ENCODE data around the gene SLC16A5.

The SLC16A5 gene

DNA sequence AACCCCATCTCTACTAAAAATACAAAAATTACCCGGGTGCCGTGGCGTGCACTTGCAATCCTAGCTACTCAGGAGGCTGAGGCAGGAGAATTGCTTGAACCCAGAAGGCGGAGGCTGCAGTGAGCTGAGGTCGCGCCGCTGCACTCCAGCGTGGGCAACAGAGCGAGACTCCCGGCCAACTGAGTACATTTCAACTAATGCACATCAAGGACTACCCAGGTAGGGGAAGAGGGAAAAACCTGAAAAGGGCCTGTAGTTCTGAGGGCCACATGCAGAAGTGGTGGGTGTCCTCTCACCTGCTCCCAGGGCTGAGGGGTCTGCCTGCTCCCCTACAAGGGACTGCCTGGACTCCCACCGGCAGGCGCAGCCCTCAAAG lies 584 bp upstream of the SLC16A5 start:
- no peak for DNase-seq (ENCODE audit: low spot score)

- no peak for DNase-seq (ENCODE audit: low spot score)
These were observed 987 bp downstream of the SLC16A5 start for GRCh38 chr17:75088465-75089417.

DNA sequence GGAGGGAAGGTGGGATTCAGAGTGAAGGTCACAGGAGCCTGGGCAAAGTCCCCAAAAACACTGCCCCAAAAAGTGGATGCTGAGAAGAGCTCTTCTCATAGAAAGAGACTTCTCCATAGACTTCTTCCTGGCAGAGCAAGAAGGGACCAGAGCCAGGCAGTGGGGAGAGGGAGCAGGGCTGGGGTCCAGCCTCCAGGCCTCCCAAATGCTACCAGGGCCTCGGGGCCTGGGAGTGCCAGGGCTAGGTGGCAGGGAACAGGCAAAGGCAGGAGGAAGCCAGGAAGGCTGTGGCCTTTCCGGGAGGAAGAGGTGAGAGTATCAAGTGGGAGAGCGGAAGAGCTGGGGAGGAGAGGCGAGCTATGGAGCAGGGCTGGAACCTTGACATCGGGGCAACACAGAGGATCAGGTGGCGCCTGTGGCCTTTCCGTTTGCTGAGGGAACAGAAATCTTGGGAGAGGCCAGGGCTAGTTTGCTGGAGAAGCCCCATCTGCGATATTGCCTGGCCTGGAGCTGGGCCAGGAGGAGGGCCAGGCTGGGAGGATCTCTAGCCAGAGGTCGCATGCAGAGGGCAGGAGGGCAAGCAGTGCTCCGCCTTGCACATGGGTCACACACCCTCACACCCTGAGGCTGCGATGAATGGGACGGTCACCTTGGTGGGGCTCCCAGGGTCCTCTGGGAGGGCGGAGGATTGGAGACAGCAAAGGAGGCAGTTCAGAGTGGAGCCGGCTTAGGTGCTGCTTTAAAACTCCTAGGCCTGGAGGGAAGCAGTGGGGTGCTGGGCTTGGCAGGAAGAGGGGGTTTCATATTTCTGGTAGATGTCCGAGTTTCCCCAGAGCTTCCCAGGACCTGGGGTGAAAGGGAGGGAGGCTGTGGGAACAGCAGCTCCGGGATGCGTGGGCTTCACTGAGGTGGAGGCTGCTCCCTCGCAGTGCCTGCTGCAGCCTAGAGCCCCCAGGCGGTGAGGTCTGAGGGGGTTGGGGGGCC lies 3.4 kb downstream of the SLC16A5 start:
- DNase-seq (ENCODE audit: low spot score) = peak; percentile 70

DNA sequence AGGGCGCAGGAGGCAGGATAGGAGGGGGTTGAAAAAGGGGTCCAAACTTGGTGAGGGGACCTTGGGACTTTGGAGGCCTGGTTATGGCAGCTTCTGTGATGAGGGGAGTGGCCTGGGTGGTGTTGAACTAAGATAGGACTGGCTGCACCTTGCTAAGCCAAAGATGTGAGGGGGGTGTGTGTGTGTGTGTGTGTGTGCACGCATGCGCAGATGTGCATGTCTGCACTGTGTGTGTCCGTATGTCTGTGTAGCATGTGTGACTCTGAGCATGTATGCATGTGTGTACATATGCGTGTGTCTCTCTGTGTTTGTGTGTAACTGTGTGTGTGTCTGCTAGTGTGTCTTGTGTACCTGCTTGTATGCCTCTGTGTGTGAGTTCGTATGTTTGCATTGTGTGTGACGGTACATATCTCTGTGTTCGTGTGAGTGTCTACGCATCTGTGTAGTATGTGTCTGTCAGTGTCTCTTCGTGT lies 4.1 kb downstream of the SLC16A5 start:
- DNase-seq (ENCODE audit: low spot score) = peak; percentile 58

DNA sequence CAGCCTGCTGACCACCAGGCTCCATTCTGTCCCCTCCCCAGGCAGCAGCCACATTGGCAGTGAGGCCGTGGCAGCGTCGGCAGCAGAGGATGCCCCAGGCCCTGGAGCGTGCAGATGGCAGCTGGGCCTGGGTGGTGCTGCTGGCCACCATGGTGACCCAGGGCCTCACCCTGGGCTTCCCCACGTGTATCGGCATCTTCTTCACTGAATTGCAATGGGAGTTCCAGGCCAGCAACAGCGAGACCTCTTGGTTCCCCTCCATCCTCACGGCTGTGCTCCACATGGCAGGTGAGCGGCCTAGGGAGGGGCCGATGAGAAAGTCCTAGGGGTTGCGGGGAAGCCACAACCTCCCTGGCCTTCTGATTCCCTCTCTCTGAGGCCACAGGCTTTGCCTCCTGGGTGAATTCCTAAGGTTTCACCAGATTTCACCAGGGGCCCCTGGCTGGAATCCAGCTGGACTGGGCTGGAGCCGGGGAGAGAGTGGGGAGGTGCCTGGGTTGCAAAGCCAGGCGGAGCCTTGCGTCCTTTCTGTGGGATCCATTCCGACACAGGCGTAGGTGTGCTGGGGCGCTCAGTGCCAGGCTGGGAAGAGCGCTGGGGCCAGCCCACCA lies 5.9 kb downstream of the SLC16A5 start:
- DNase-seq (ENCODE audit: low spot score) = no peak

- DNase-seq (ENCODE audit: low spot score) = no peak
These were observed 7.2 kb downstream of the SLC16A5 start for GRCh38 chr17:75094871-75095399.

GRCh38 chr17:75096082-75096625 lies 8.4 kb downstream of the SLC16A5 start:
- DNase-seq (ENCODE audit: low spot score) = peak; percentile 91

DNA sequence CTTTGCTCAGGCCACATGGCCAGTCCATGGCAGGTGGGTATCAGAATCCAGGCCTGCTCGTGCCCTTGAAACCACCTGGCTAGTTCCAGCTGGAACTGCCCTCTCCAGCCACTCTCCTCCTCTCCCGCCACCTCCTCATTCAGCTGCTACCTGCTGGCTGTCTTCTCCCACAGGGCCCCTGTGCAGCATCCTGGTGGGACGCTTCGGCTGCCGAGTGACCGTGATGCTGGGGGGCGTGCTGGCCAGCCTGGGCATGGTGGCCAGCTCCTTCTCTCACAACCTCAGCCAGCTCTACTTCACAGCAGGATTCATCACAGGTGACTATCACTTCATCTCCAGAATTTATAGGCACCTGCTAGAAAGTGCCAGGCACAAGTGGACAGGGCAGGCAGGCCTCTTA lies 10.1 kb downstream of the SLC16A5 start:
- DNase-seq (ENCODE audit: low spot score) = no peak

DNA sequence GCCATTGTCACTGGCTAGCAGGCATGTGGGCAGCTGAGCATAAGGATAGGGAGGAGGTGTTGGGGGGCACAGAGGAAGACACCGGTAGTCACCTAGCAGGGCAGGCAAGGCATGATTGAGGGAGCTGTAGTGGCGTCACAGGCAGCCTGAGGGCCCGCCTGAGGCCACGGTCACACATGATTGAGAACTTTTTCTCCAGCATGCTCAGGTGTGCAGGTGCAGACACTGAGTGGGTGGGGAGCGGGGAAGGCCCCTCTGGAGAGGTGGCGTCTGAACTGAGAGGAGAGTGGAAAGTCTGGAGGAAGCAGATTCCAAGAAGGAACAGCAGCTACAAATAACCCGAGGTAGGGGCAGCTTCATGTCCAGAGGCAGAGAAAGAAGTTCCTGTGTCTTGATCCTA lies 11.1 kb downstream of the SLC16A5 start:
- DNase-seq (ENCODE audit: low spot score) = no peak

- DNase-seq (ENCODE audit: low spot score) = no peak
These were observed 12.3 kb downstream of the SLC16A5 start for GRCh38 chr17:75099881-75100595.

DNA sequence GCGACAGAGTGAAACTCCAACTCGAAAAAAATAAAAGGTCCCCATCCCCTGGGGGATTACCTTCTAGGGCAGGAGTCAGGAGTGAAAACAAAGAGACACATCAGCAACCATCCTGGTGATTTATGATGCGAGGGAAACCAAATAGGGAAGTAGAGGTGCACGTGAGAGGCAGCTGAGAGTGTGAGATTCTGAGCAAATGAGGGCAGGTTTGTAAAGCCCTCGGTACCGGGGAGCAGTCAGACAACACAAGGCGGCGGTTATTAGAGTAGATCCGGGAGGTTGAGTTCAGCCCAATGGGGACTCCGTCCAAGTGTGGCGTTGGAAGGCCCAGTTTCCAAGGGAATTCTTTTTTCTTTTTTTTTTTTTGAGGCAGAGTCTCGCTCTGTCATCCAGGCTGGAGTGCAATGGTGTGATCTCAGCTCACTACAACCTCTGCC lies 14.6 kb downstream of the SLC16A5 start:
- no peak for DNase-seq (ENCODE audit: low spot score)

DNA sequence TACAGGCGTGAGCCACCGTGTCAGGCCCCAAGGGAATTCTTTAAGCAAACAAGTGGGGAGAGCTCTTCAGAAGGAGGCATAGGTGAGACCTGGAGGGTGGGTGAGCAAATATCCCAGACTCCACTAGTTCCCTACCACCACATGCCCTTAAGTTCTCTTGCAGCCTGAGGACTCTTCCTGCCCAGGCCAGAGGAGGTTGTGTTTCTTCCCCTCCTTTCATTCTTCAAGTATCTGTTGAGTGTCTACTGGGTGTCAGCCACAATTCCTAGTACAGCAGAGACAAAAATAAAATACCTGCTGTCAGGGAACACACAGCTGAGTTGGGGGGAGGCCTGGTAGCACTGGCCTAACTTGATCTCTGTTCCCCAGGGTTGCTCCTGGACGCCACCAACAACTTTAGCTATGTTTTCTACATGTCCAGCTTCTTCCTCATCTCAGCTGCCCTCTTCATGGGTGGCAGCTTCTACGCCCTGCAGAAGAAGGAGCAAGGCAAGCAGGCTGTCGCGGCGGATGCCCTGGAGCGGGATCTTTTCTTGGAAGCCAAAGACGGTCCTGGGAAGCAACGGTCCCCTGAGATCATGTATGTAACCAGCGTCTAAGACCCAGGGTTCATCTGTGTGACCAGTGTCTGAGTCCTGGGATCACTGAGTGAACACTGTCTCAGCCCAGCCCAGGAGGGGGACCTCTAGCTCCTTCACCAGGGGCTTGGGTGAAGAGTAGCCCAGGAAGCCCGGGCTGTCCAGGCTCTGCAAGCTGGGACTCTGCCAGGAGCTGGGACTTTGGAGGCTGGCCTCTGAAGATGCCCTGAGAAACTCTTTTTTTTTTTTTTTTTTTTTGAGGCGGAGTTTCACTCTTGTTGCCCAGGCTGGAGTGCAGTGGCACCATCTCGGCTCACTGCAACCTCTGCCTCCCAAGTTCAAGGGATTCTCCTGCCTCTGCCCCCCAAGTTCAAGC lies 16.1 kb downstream of the SLC16A5 start:
- no peak for DNase-seq (ENCODE audit: low spot score)

GRCh38 chr17:75105126-75106080 lies 17.6 kb downstream of the SLC16A5 start:
- DNase-seq (ENCODE audit: low spot score) = peak; percentile 69

- DNase-seq (ENCODE audit: low spot score) = no peak
These were observed 20.4 kb downstream of the SLC16A5 start for GRCh38 chr17:75108193-75108592.

DNA sequence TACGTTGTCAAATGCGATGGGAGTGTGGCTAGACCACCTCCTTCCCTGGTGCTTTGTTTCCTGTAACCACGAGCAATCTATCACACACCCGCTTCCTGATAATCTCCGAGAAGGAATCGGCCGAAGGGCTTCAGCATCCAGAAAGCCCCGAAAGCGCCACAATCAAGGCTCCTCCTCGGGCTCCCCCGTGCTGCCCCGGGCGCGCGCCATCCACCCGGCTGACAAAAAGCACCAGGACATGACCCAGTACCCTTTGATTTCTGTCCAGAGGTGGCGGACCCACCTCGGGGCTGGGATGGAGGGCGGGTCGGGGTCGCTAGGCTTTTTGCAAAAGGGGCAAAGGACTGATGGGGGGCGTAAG lies 21.3 kb downstream of the SLC16A5 start:
- DNase-seq (ENCODE audit: low spot score) = no peak

DNA sequence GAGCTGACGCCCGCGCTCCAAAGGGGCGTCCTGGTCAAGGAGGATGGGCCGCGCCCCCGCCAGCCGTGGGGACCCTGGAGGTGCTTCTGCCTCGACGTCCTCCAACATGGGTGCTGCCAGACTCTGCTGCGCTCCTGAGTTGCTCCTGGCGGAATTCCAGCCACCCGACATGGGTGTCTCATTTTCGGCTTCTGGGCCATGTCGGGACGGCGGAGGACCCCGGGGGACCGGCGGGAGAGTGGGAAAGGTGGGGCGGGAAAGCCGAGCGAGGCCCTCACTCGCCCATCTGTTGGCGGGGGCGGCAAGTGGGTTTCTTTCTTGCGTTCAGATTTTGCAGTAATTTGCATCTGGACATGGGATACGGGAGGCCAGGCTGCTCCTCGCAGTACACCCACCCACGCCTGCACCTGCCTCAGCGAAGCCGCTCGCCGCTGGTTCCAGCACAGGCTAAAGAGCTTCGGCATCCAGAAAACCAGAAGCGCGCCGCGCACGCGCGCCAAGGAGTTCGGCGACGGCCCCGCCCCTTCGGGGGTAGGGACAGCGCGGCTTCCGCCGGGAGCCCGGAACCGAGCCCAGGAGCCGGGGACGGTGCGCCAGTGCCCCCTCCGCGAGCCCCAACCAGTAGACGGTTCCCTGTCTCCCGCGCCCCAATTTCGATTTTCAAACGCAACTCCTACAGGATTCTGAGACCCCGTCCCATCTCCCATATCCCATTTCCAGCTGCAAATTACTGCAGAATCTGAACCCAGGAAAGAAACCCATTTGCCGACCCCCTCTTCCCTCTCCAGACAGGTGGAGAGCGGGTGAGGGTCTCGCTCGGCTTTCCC lies 21.9 kb downstream of the SLC16A5 start, which contains the start of gene ARMC7:
Gene ARMC7 (plus strand): TSS at position 563 of the 827 bp plus-strand sequence. CDS start 320 bp downstream, outside the sequence.
- DNase-seq (ENCODE audit: low spot score) = peak; percentile 85

- DNase-seq (ENCODE audit: low spot score) = peak; percentile 40
These were observed 22.6 kb downstream of the SLC16A5 start for GRCh38 chr17:75110234-75110937.

Measured in hematopoietic multipotent progenitor cell treated with erythropoietin and hydrocortisone succinate and interleukin-3 and kit ligand, for 17 days (in vitro differentiated cells).